Measurements from ENCODE around the gene INTS1.

Gene INTS1

GRCh38 chr7:1536743-1537534 is 32.8 kb upstream of the INTS1 start:
- no peak for TF ChIP-seq CTCF (conservative IDR thresholded peaks at IDR 0.05; ENCODE audit: control insufficient read depth, insufficient read depth, low read depth, low read length)
- H3K4me3 ChIP-seq (ENCODE audit: control insufficient read depth, low read depth, low read length) = peak overlapping the region; percentile 50
- peak; percentile 98 for DNase-seq (ENCODE audit: low read depth)

GRCh38 chr7:1536455-1536742 is 32.2 kb upstream of the INTS1 start:
- TF ChIP-seq CTCF (conservative IDR thresholded peaks at IDR 0.05; ENCODE audit: control insufficient read depth, insufficient read depth, low read depth, low read length) = no peak
- no peak for DNase-seq (ENCODE audit: low read depth)
- H3K4me3 ChIP-seq (ENCODE audit: control insufficient read depth, low read depth, low read length) = no peak overlapping the region

- TF ChIP-seq CTCF (conservative IDR thresholded peaks at IDR 0.05; ENCODE audit: control insufficient read depth, insufficient read depth, low read depth, low read length) = no peak
- H3K4me3 ChIP-seq (ENCODE audit: control insufficient read depth, low read depth, low read length) = no peak overlapping the region
Measured at GRCh38 chr7:1535701-1536454, 31.7 kb upstream of the INTS1 start.

GRCh38 chr7:1535100-1535458 is 30.9 kb upstream of the INTS1 start:
- no peak for DNase-seq (ENCODE audit: low read depth)
- no peak overlapping the region for H3K4me3 ChIP-seq (ENCODE audit: control insufficient read depth, low read depth, low read length)
- no peak for TF ChIP-seq CTCF (conservative IDR thresholded peaks at IDR 0.05; ENCODE audit: control insufficient read depth, insufficient read depth, low read depth, low read length)

More at GRCh38 chr7:1535701-1536454, 31.7 kb upstream of the INTS1 start:
- no peak for DNase-seq (ENCODE audit: low read depth)

- H3K4me3 ChIP-seq (ENCODE audit: control insufficient read depth, low read depth, low read length) = no peak overlapping the region
- TF ChIP-seq CTCF (conservative IDR thresholded peaks at IDR 0.05; ENCODE audit: control insufficient read depth, insufficient read depth, low read depth, low read length) = no peak
- DNase-seq (ENCODE audit: low read depth) = no peak
Measured at GRCh38 chr7:1534330-1535099, 30.3 kb upstream of the INTS1 start.

- peak; percentile 93 for DNase-seq (ENCODE audit: low read depth)
- H3K4me3 ChIP-seq (ENCODE audit: control insufficient read depth, low read depth, low read length) = peak overlapping the region; percentile 39
- TF ChIP-seq CTCF (conservative IDR thresholded peaks at IDR 0.05; ENCODE audit: control insufficient read depth, insufficient read depth, low read depth, low read length) = no peak
Measured at GRCh38 chr7:1533547-1534329, 29.5 kb upstream of the INTS1 start.
